BE2C (cell line): Measurements from ENCODE around the gene PPP2R5D.

Experiments
- DNase-seq: peaks from one replicate; pipeline ENCODE4 v3.0.0-alpha.2; 2020
- H3K27me3 ChIP-seq: fragments of 250-450 bp; sonication (Bioruptor Pico); 2 replicates; pipeline ENCODE4 v1.5.1; 2020; ENCODE audit warnings: mild to moderate bottlenecking
- H3K36me3 ChIP-seq: fragments of 250-450 bp; sonication (Bioruptor Pico); 2 replicates; pipeline ENCODE4 v1.5.1; 2020; ENCODE audit warnings: mild to moderate bottlenecking
- H3K4me1 ChIP-seq: fragments of 250-450 bp; sonication (Bioruptor Pico); 2 replicates; pipeline ENCODE4 v1.5.1; 2020
- H3K4me3 ChIP-seq: 2 replicates; pipeline ENCODE4 v1.5.1; 2011; ENCODE audit warnings: low read depth, low read length
- H3K9me3 ChIP-seq: fragments of 250-450 bp; sonication (Bioruptor Pico); 2 replicates; pipeline ENCODE4 v1.5.1; 2020
- CTCF ChIP-seq: IDR thresholded peaks from 2 replicates; pipeline ENCODE4 v1.5.1; 2012; ENCODE audit warnings: mild to moderate bottlenecking, low read depth, low read length

Gene PPP2R5D

GRCh38 chr6:42968126-42968701 is 16.2 kb upstream of the PPP2R5D start:
- H3K27me3 ChIP-seq, result no peaks in the 10 kb centered on the region
- no peak for DNase-seq
- no peak for TF ChIP-seq CTCF
- no peaks in the 10 kb centered on the region for H3K4me1 ChIP-seq
- no peak overlapping the region for H3K4me3 ChIP-seq
- H3K9me3 ChIP-seq, result no peaks in the 10 kb centered on the region
- peaks cover 15% of the 10 kb centered on the region for H3K36me3 ChIP-seq

- no peaks in the 10 kb centered on the region for H3K9me3 ChIP-seq
- DNase-seq, result no peak
- H3K27me3 ChIP-seq, result no peaks in the 10 kb centered on the region
- no peaks in the 10 kb centered on the region for H3K4me1 ChIP-seq
- TF ChIP-seq CTCF, result no peak
- H3K36me3 ChIP-seq, result peaks cover 15% of the 10 kb centered on the region
- H3K4me3 ChIP-seq, result no peak overlapping the region
These were observed 15.6 kb upstream of the PPP2R5D start for GRCh38 chr6:42968783-42969182.

GRCh38 chr6:42969431-42969830 is 14.9 kb upstream of the PPP2R5D start:
- Histone ChIP-seq H3K4me1 (no peaks in the 10 kb centered on the region), H3K9me3 (no peaks in the 10 kb centered on the region), H3K4me3 (no peak overlapping the region), H3K27me3 (no peaks in the 10 kb centered on the region), H3K36me3 (peaks cover 11% of the 10 kb centered on the region)
- DNase-seq, result no peak
- TF ChIP-seq CTCF, result no peak

GRCh38 chr6:42969934-42970333 is 14.4 kb upstream of the PPP2R5D start:
- H3K9me3 ChIP-seq, result no peaks in the 10 kb centered on the region
- peaks cover 11% of the 10 kb centered on the region for H3K36me3 ChIP-seq
- H3K4me1 ChIP-seq, result peaks cover under 1% of the 10 kb centered on the region; the same call in 1 of the 2 replicates
- H3K4me3 ChIP-seq, result no peak overlapping the region
- no peaks in the 10 kb centered on the region for H3K27me3 ChIP-seq
- no peak for TF ChIP-seq CTCF
- DNase-seq, result no peak

- DNase-seq, result no peak
- Histone ChIP-seq H3K36me3 (peaks cover 11% of the 10 kb centered on the region), H3K9me3 (no peaks in the 10 kb centered on the region), H3K27me3 (no peaks in the 10 kb centered on the region), H3K4me3 (no peak overlapping the region), H3K4me1 (peaks cover 5% of the 10 kb centered on the region; the same call in 1 of the 2 replicates)
- TF ChIP-seq CTCF, result no peak
These were observed 13.3 kb upstream of the PPP2R5D start for GRCh38 chr6:42970871-42971612.

GRCh38 chr6:42971746-42972327 is 12.5 kb upstream of the PPP2R5D start:
- TF ChIP-seq CTCF, result no peak
- peaks cover 5% of the 10 kb centered on the region; the same call in 1 of the 2 replicates for H3K4me1 ChIP-seq
- peaks cover 9% of the 10 kb centered on the region for H3K36me3 ChIP-seq
- no peaks in the 10 kb centered on the region for H3K9me3 ChIP-seq
- DNase-seq, result no peak
- H3K27me3 ChIP-seq, result no peaks in the 10 kb centered on the region
- H3K4me3 ChIP-seq, result no peak overlapping the region
